ENCODE results near the gene NBEAL2. TPM values are rescaled to one million over a fixed set of nuclear protein-coding genes. Genes with fewer than 3 reads are reported as not detected.

Gene NBEAL2
- total and polyA plus RNA-seq, 2 experiments from 2014 or later: 38.6 to 42.2 TPM

GRCh38 chr3:46955157-46955556, 24.3 kb upstream of the NBEAL2 start:
- Histone ChIP-seq H4K20me1 (ENCODE audit: insufficient read depth, poor library complexity, severe bottlenecking) (peaks cover 41% of the 10 kb centered on the region), H2AFZ (no peak overlapping the region), H3K4me2 (no peak overlapping the region), H3K36me3 (replicated peaks; ENCODE audit: insufficient read depth, low read depth) (no peaks in the 10 kb centered on the region), H3K9me2 (replicated peaks; ENCODE audit: insufficient read depth) (no peaks in the 10 kb centered on the region), H3K4me1 (ENCODE audit: insufficient read depth) (peaks cover 64% of the 10 kb centered on the region), H3K9me3 (ENCODE audit: low read depth) (no peaks in the 10 kb centered on the region), H3K4me3 (no peak overlapping the region), H3K79me2 (peaks cover 95% of the 10 kb centered on the region), H3K27me3 (no peaks in the 10 kb centered on the region), H3K27ac (peak overlapping the region; percentile 86)
- 88% methylated on average over 5 of the region's 5 CpGs for WGBS (ENCODE audit: low lambda C conversion rate, missing lambda C conversion rate)
- TF ChIP-seq CTCF (IDR thresholded peaks at IDR 0.05; ENCODE audit: poor library complexity): no peak
- no peak for TF ChIP-seq EZH2 (IDR thresholded peaks at IDR 0.05; ENCODE audit: borderline replicate concordance)
- TF ChIP-seq EZH2phosphoT487 (IDR thresholded peaks at IDR 0.05; ENCODE audit: low read depth, severe bottlenecking, unreplicated experiment): no peak
- DNase-seq (ENCODE audit: low spot score): no peak

DNA sequence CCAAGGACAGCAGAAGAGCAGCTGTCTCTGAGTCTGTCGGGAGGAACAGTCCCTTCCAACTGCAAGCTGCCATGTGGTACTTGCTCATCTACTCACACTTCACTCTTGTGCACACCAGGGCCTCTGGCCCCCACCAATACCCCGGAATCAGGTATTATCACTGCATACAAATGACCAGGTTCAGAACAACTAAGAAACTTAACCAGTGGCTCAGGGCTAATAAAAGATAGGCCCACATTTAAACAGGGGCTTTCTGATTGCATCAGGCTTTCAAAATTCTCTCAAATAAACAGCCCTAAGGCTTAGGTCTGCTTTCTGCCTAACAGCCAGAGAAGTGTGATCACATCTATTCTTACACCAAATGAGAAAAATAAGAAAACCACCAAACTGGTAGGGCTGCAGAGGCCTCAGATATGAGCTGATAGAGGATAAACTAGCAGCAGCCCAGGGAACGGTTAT, 23.6 kb upstream of the NBEAL2 start:
- TF ChIP-seq EZH2 (IDR thresholded peaks at IDR 0.05; ENCODE audit: borderline replicate concordance): no peak
- no peak for DNase-seq (ENCODE audit: low spot score)
- no peaks in the 10 kb centered on the region for H3K9me2 ChIP-seq (replicated peaks; ENCODE audit: insufficient read depth)
- H3K27ac ChIP-seq: peak overlapping the region; percentile 86
- no peaks in the 10 kb centered on the region for H3K36me3 ChIP-seq (replicated peaks; ENCODE audit: insufficient read depth, low read depth)
- H3K4me3 ChIP-seq: no peak overlapping the region
- WGBS (ENCODE audit: low lambda C conversion rate, missing lambda C conversion rate): 37% methylated on average over 3 of the region's 3 CpGs
- peak overlapping the region; percentile 6 for H3K4me2 ChIP-seq
- H2AFZ ChIP-seq: no peak overlapping the region
- no peaks in the 10 kb centered on the region for H3K9me3 ChIP-seq (ENCODE audit: low read depth)
- no peaks in the 10 kb centered on the region for H3K27me3 ChIP-seq
- peaks cover 64% of the 10 kb centered on the region for H3K4me1 ChIP-seq (ENCODE audit: insufficient read depth)
- peaks cover 36% of the 10 kb centered on the region for H4K20me1 ChIP-seq (ENCODE audit: insufficient read depth, poor library complexity, severe bottlenecking)
- peaks cover 94% of the 10 kb centered on the region for H3K79me2 ChIP-seq

GRCh38 chr3:46957092-46957820, 22.2 kb upstream of the NBEAL2 start:
- TF ChIP-seq EZH2phosphoT487 (IDR thresholded peaks at IDR 0.05; ENCODE audit: low read depth, severe bottlenecking, unreplicated experiment) (no peak), CTCF (IDR thresholded peaks at IDR 0.05; ENCODE audit: poor library complexity) (no peak), EZH2 (IDR thresholded peaks at IDR 0.05; ENCODE audit: borderline replicate concordance) (no peak)
- Histone ChIP-seq H4K20me1 (ENCODE audit: insufficient read depth, poor library complexity, severe bottlenecking) (peaks cover 36% of the 10 kb centered on the region), H3K9me3 (ENCODE audit: low read depth) (no peaks in the 10 kb centered on the region), H2AFZ (no peak overlapping the region), H3K27me3 (no peaks in the 10 kb centered on the region), H3K27ac (peak overlapping the region; percentile 86), H3K4me1 (ENCODE audit: insufficient read depth) (peaks cover 66% of the 10 kb centered on the region), H3K79me2 (peaks cover 97% of the 10 kb centered on the region), H3K4me2 (peak overlapping the region; percentile 43), H3K36me3 (replicated peaks; ENCODE audit: insufficient read depth, low read depth) (no peaks in the 10 kb centered on the region), H3K4me3 (no peak overlapping the region), H3K9me2 (replicated peaks; ENCODE audit: insufficient read depth) (no peaks in the 10 kb centered on the region)
- DNase-seq (ENCODE audit: low spot score): no peak
- 54% methylated on average over 11 of the region's 11 CpGs for WGBS (ENCODE audit: low lambda C conversion rate, missing lambda C conversion rate)

DNA sequence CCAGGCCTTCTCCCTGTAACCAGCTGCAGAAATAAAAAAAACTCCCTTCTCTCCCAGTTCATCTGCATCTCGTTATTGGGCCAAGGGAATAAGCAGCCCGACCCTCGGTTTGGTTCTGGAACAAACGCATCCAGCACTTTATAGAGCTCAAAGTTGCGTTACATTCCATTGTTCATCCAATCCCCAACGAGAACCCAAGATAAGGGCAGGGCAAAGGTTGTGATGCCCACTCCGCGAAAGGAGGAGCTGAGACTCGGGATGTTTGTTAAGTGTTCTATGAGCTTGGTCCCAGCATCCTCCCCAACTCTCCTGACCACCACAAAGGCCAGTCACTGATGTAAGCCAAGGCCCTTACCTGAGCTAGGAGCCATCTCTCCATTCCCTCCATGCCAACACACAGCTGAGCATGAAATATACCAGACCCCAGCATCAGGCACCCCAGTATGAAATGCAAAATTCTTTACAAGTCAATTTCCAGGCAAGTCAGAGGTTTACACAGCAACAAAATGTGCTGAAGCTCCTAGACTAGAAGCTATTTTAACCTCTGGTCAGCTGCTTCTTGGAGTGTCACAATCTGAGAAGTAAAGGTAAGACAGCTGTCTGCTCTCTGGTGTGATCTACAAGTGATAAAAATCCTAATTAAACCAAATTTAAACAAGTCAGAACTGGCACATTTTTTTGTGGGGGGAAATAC, 20.9 kb upstream of the NBEAL2 start:
- 23% methylated on average over 9 of the region's 9 CpGs for WGBS (ENCODE audit: low lambda C conversion rate, missing lambda C conversion rate)
- peaks cover 94% of the 10 kb centered on the region for H3K79me2 ChIP-seq
- TF ChIP-seq EZH2phosphoT487 (IDR thresholded peaks at IDR 0.05; ENCODE audit: low read depth, severe bottlenecking, unreplicated experiment) (no peak), CTCF (IDR thresholded peaks at IDR 0.05; ENCODE audit: poor library complexity) (no peak), EZH2 (IDR thresholded peaks at IDR 0.05; ENCODE audit: borderline replicate concordance) (no peak)

More for the DNA sequence above, 20.9 kb upstream of the NBEAL2 start:
- Histone ChIP-seq H3K4me3 (no peak overlapping the region), H3K36me3 (replicated peaks; ENCODE audit: insufficient read depth, low read depth) (no peaks in the 10 kb centered on the region), H3K9me2 (replicated peaks; ENCODE audit: insufficient read depth) (no peaks in the 10 kb centered on the region), H3K4me1 (ENCODE audit: insufficient read depth) (peaks cover 66% of the 10 kb centered on the region), H4K20me1 (ENCODE audit: insufficient read depth, poor library complexity, severe bottlenecking) (peaks cover 28% of the 10 kb centered on the region), H3K4me2 (peak overlapping the region; percentile 43), H3K27me3 (no peaks in the 10 kb centered on the region), H3K27ac (peak overlapping the region; percentile 86), H3K9me3 (ENCODE audit: low read depth) (no peaks in the 10 kb centered on the region), H2AFZ (no peak overlapping the region)
- no peak for DNase-seq (ENCODE audit: low spot score)

All from hepatocyte (in vitro differentiated cells).